Effector memory CD4-positive, alpha-beta T cell (primary cell): ENCODE data around the gene BGN.

Experiments used
- DNase-seq, 3 donors: peaks; one replicate each; pipeline ENCODE4 v3.0.0-alpha.2; 2020
- H3K27ac ChIP-seq: 2 replicates; pipeline ENCODE4 v1.7.0; 2013; ENCODE audit warnings: mild to moderate bottlenecking, low read length, moderate library complexity; ENCODE audit not compliant: insufficient read depth, poor library complexity, severe bottlenecking
- H3K27me3 ChIP-seq: replicated peaks from 2 replicates; pipeline ENCODE4 v1.7.0; 2013; ENCODE audit warnings: mild to moderate bottlenecking, low read length; ENCODE audit not compliant: insufficient read depth, control insufficient read depth, poor library complexity, severe bottlenecking
- H3K36me3 ChIP-seq: 2 replicates; pipeline ENCODE4 v1.7.0; 2013; ENCODE audit warnings: mild to moderate bottlenecking, low read length, moderate library complexity; ENCODE audit not compliant: control insufficient read depth, insufficient read depth
- H3K4me1 ChIP-seq: 2 replicates; pipeline ENCODE4 v1.7.0; 2013; ENCODE audit warnings: low read length, mild to moderate bottlenecking; ENCODE audit not compliant: control insufficient read depth, insufficient read depth, poor library complexity, severe bottlenecking
- H3K4me3 ChIP-seq: 2 replicates; pipeline ENCODE4 v1.7.0; 2013; ENCODE audit warnings: low read length, low read depth, mild to moderate bottlenecking; ENCODE audit not compliant: insufficient read depth, poor library complexity, severe bottlenecking
- H3K9me3 ChIP-seq: 2 replicates; pipeline ENCODE4 v1.7.0; 2013; ENCODE audit warnings: mild to moderate bottlenecking, low read length, moderate library complexity; ENCODE audit not compliant: control insufficient read depth

The BGN gene

GRCh38 chrX:153556767-153557166 is 62.0 kb downstream of the BGN start:
- no peaks in the 10 kb centered on the region for H3K27me3 ChIP-seq

GRCh38 chrX:153557618-153558355 is 63.0 kb downstream of the BGN start:
- no peaks in the 10 kb centered on the region for H3K36me3 ChIP-seq
- no peaks in the 10 kb centered on the region for H3K9me3 ChIP-seq
- no peaks in the 10 kb centered on the region for H3K27me3 ChIP-seq
- no peak overlapping the region for H3K4me3 ChIP-seq
- H3K27ac ChIP-seq = no peak overlapping the region
- no peaks in the 10 kb centered on the region for H3K4me1 ChIP-seq
- DNase-seq = no peak

More at GRCh38 chrX:153556767-153557166, 62.0 kb downstream of the BGN start:
- Histone ChIP-seq H3K36me3 (no peaks in the 10 kb centered on the region), H3K4me3 (no peak overlapping the region), H3K4me1 (no peaks in the 10 kb centered on the region), H3K9me3 (no peaks in the 10 kb centered on the region), H3K27ac (no peak overlapping the region)
- no peak for DNase-seq
